Retinal pigment epithelial cell (primary cell): ENCODE measurements around the gene RAB39B.
"Not testable (repeated sequence)": the region's sequence is repeated elsewhere in the genome, so short reads cannot be mapped to it uniquely, and the experiment has no call there.

ENCODE experiments used
- DNase-seq: peaks from one replicate; pipeline ENCODE4 v3.0.0-alpha.2; 2010; ENCODE audit warnings: low read depth
- H3K4me3 ChIP-seq: 2 replicates; pipeline ENCODE4 v1.5.1; 2011; ENCODE audit warnings: mild to moderate bottlenecking, low read length, control low read depth, moderate library complexity
- CTCF ChIP-seq: conservative IDR thresholded peaks from 2 replicates; pipeline ENCODE4 v1.5.1; 2011; ENCODE audit warnings: low read depth, low read length, control low read depth, inconsistent platforms

The RAB39B gene

GRCh38 chrX:155235891-155236290, 28.4 kb downstream of the RAB39B start:
- TF ChIP-seq CTCF, result no peak
- H3K4me3 ChIP-seq, result no peak overlapping the region
- no peak for DNase-seq

GRCh38 chrX:155231163-155231562, 33.1 kb downstream of the RAB39B start:
- TF ChIP-seq CTCF, result no peak
- no peak for DNase-seq
- H3K4me3 ChIP-seq, result no peak overlapping the region

- no peak overlapping the region for H3K4me3 ChIP-seq
- DNase-seq, result no peak
- TF ChIP-seq CTCF, result no peak
Measured at GRCh38 chrX:155225774-155226173, 38.5 kb downstream of the RAB39B start.

GRCh38 chrX:155223746-155224145, 40.5 kb downstream of the RAB39B start:
- H3K4me3 ChIP-seq, DNase-seq: not testable (repeated sequence)

GRCh38 chrX:155221351-155221750, 42.9 kb downstream of the RAB39B start:
- no peak for TF ChIP-seq CTCF
- DNase-seq, result no peak
- no peak overlapping the region for H3K4me3 ChIP-seq

GRCh38 chrX:155218777-155219176, 45.5 kb downstream of the RAB39B start:
- DNase-seq, result no peak
- no peak for TF ChIP-seq CTCF
- no peak overlapping the region for H3K4me3 ChIP-seq

GRCh38 chrX:155216940-155217440, 47.3 kb downstream of the RAB39B start:
- TF ChIP-seq CTCF, result no peak
- DNase-seq, result no peak

More at GRCh38 chrX:155216940-155217440, 47.3 kb downstream of the RAB39B start:
- H3K4me3 ChIP-seq, result peak overlapping the region; percentile 83
